Testis (tissue), 3 donors: Measurements from ENCODE around the gene MYO1D. TPM values are rescaled to one million over a fixed set of nuclear protein-coding genes. Genes with fewer than 3 reads are reported as not detected.

Source experiments
- DNase-seq: peaks from one replicate; pipeline ENCODE4 v3.0.0-alpha.2; 2019
- H3K27ac ChIP-seq, 2 donors: fragments of 200-600 bp; sonication (generic); one replicate each; pipeline ENCODE4 v1.5.1; 2019
- H3K27me3 ChIP-seq: fragments of 200-600 bp; sonication (generic); one replicate; pipeline ENCODE4 v1.5.1; 2019
- H3K36me3 ChIP-seq: fragments of 200-600 bp; sonication (generic); one replicate; pipeline ENCODE4 v1.5.1; 2017; ENCODE audit warnings: low read depth; ENCODE audit errors: missing control alignments
- H3K4me1 ChIP-seq: fragments of 200-600 bp; sonication (generic); one replicate; pipeline ENCODE4 v1.5.1; 2019
- H3K4me3 ChIP-seq, 2 donors: fragments of 200-600 bp; sonication (generic); one replicate each; pipeline ENCODE4 v1.5.1; 2017 to 2019
- H3K9me3 ChIP-seq: fragments of 200-600 bp; sonication (generic); one replicate; pipeline ENCODE4 v1.5.1; 2017
- POLR2A ChIP-seq: fragments of 450-650 bp; IDR thresholded peaks from one replicate; pipeline ENCODE4 v1.6.1; 2017; ENCODE audit warnings: antibody characterized with exemption, mild to moderate bottlenecking, moderate library complexity
- WGBS, 2 donors: methylation state at CpG; one replicate each; pipeline ENCODE4 v1.1.5; 2018; 5-methylcytosine and 5-hydroxymethylcytosine counted together
- intact Hi-C: fragments of 100-400 bp; cut with DNase I; formaldehyde crosslinking; loops from one replicate; pipeline ENCODE4 v1.15.1; 2023; ENCODE audit warnings: low total_unique reads
- polyA plus RNA-seq: library from polyadenylated mRNA; stranded (reverse); fragments of 350-450 nt; fragmentation: Illumina TruSeq; extraction: RNeasy Lipid Tissue Mini Kit (QIAGEN cat#74804); gene quantifications from one replicate; pipeline ENCODE4 v1.2.3, GENCODE V29; 2014; ENCODE audit warnings: low read depth, low replicate concordance; ENCODE audit not compliant: insufficient read depth
- total RNA-seq, 2 donors: library from RNA; depleted of rRNA; stranded (reverse); fragments of >200 nt; gene quantifications; one replicate each; pipeline ENCODE4 v1.2.3, GENCODE V29; 2016
- TF ChIP-seq, protein P1 (sequence below), 3 experiments: fragments of 450-650 bp in 2 of 3; fragments of 200-600 bp in 1 of 3; sonication (generic) in 1 of 3; IDR thresholded peaks; one replicate each; pipeline ENCODE4 v1.5.1; 2016 to 2019; ENCODE audit warnings: antibody characterized with exemption in 3 of 3, mild to moderate bottlenecking in 2 of 3, moderate library complexity in 1 of 3

The MYO1D gene
- total and polyA plus RNA-seq, 3 donors from 2014 or later: 29.5 to 34.1 (median 33.6) TPM

DNA sequence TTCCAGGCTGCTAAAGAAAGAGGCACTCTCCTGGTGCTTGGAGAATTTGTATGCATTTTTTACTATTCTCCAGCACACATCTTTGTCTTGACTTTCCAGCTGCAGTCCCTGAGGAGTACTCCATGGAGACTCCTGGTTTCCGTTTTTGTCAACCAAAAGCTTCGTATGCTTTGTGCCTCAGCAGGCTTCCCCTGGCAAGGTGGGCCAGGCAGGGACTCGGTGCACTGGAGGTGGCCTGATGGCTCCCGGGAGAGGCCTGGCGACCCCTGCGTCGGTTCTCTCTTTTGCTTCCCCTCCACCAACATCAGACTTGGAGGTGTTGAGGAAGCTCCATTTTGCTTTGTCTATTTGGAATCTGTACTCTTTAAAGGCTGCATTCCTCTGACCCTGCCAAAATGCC is 366.5 kb downstream of the MYO1D start:
- Histone ChIP-seq H3K4me3 (no peak overlapping the region), H3K36me3 (no peaks in the 10 kb centered on the region), H3K27ac (no peak overlapping the region), H3K4me1 (no peaks in the 10 kb centered on the region), H3K27me3 (no peaks in the 10 kb centered on the region), H3K9me3 (no peaks in the 10 kb centered on the region)
- intact Hi-C loops: no loop called here
- no peak for TF ChIP-seq POLR2A
- TF ChIP-seq, protein P1, sequence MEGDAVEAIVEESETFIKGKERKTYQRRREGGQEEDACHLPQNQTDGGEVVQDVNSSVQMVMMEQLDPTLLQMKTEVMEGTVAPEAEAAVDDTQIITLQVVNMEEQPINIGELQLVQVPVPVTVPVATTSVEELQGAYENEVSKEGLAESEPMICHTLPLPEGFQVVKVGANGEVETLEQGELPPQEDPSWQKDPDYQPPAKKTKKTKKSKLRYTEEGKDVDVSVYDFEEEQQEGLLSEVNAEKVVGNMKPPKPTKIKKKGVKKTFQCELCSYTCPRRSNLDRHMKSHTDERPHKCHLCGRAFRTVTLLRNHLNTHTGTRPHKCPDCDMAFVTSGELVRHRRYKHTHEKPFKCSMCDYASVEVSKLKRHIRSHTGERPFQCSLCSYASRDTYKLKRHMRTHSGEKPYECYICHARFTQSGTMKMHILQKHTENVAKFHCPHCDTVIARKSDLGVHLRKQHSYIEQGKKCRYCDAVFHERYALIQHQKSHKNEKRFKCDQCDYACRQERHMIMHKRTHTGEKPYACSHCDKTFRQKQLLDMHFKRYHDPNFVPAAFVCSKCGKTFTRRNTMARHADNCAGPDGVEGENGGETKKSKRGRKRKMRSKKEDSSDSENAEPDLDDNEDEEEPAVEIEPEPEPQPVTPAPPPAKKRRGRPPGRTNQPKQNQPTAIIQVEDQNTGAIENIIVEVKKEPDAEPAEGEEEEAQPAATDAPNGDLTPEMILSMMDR (IDR thresholded peaks at IDR 0.05): no peak
- no peak for DNase-seq
- WGBS, 2 donors: 94% methylated on average over 7 of the region's 7 CpGs

DNA sequence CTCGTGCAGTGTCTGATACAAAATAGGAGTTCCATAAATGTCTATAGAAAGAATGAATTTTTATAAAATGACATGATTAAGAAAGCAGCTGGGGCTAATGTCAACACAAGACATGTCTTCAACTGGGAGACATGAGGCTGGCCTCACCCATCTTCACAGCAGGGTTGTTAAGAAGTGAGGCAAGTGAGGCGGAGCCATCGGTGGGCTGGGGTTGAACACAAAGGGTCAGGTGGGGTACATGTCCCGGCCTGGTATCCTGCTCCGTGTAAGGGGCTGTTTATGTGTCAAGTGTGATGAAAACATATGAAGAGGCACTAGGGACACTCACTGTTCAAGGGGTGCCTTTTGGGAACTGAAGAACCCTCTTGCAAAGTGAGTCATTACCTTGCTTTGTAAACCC is 368.0 kb downstream of the MYO1D start:
- H3K9me3 ChIP-seq: no peaks in the 10 kb centered on the region
- DNase-seq: no peak
- TF ChIP-seq POLR2A: no peak
- TF ChIP-seq, protein P1 (IDR thresholded peaks at IDR 0.05): no peak
- H3K27me3 ChIP-seq: no peaks in the 10 kb centered on the region
- intact Hi-C loops: no loop called here
- no peaks in the 10 kb centered on the region for H3K36me3 ChIP-seq
- no peak overlapping the region for H3K4me3 ChIP-seq
- H3K4me1 ChIP-seq: no peaks in the 10 kb centered on the region
- WGBS, 2 donors: 89 to 91% methylated on average over 5 of the region's 5 CpGs
- H3K27ac ChIP-seq: no peak overlapping the region

DNA sequence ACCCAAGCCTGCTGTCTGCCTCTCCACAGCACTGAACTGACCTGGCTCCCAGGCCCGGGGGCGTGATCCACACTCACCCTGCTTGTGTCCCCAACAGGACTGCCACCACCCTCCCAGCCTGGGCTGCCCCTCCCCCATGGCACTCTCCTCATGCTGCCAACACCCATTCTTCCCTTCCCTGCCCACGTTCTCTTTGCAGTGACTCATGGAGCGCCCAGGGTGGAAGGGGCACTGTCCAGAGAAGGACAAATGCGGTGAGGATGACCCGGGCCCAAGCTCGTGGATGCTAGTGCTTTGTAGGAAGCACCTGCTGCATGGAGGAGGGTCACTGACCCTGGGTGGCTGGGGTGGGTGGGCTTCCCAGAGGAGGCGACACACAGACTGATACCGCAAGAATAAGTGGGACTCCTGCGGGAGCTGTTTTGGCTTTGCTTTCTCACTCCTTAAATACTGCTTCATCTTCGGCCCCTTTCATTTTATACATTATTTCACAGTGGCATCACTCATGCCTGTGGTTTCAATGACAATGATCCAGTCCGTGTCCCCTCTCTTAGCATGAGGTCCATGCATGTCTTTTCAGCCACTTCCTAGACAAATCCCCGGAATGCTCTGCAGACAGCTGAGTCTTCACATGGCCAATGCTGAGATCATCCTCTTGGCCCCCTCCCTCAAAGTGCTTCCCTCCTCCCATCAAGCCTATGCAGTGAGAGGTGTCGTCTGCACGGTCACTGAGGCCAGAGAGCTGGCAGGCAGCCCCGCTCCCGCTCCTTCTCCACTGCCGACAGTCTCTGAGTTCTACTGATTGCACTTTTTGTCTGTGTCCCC is 372.5 kb downstream of the MYO1D start:
- no peak for DNase-seq
- WGBS, 2 donors: 89 to 90% methylated on average over 14 to 18 of the region's 18 CpGs
- intact Hi-C loops: no loop called here

DNA sequence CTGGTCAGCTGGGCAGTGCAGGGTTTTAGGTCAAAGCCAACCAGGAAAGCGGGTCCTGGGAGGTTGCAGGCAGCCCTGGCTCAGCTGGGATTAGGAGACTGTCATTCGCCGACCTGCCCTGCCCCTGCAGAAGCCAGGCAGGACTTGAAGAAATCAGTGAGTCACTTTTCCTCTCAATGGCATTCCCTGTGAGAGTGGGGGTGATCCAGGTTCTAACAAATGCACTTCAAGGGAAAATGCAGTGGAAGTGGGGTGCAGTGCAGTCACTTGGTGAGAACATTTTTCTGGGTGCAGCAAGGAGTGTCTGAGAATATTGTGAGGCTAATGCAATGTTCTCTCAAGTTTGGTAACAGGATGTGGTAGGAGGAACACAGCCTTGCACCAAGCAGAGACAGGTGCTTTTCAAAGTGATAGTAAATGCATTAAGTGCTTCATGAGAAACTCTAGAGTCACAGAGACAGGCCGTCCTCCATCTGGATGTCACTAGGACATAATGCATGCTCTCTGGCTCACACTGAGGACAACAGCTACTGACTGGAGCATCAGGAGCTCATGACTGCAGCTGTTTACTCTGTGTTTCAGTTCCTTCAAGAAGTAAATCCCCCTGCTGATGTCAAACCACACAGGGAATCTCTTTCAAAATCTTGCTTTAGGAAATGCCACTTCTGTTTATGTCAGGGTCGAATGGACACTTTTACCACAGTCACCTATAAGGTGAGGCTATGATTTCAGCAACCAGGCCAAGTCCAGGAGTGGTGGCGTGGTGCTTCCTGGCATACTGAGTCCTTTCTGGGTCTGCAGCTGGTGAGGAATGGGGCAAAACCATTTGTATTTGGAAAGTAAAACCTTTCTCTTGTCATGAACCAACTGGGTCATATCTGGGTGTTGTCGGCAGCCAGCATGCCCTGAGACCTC is 373.4 kb downstream of the MYO1D start:
- no peaks in the 10 kb centered on the region for H3K27me3 ChIP-seq
- H3K4me1 ChIP-seq: no peaks in the 10 kb centered on the region
- intact Hi-C loops: no loop called here
- H3K4me3 ChIP-seq: no peak overlapping the region
- no peaks in the 10 kb centered on the region for H3K9me3 ChIP-seq
- no peak overlapping the region for H3K27ac ChIP-seq
- TF ChIP-seq, protein P1 (IDR thresholded peaks at IDR 0.05): no peak
- no peak for TF ChIP-seq POLR2A
- H3K36me3 ChIP-seq: no peaks in the 10 kb centered on the region
- 73 to 87% methylated on average over 6 to 7 of the region's 7 CpGs for WGBS, 2 donors
- DNase-seq: no peak

More for the DNA sequence above, 372.5 kb downstream of the MYO1D start:
- Histone ChIP-seq H3K36me3 (no peaks in the 10 kb centered on the region), H3K27ac (no peak overlapping the region), H3K4me3 (no peak overlapping the region), H3K9me3 (no peaks in the 10 kb centered on the region), H3K4me1 (no peaks in the 10 kb centered on the region), H3K27me3 (no peaks in the 10 kb centered on the region)
- no peak for TF ChIP-seq POLR2A
- TF ChIP-seq, protein P1 (IDR thresholded peaks at IDR 0.05): no peak
